Activated naive CD8-positive, alpha-beta T cell treated with anti-CD3 and anti-CD28 coated beads, Interleukin-2, amount 50 U/mL, for 16 hours (primary cell): Measurements from ENCODE around the gene B3GNT7.

Source experiments
- DNase-seq: peaks from one replicate; pipeline ENCODE4 v3.0.0-alpha.2; 2020; ENCODE audit warnings: low read depth, low spot score

Gene B3GNT7

GRCh38 chr2:231384109-231384435, 11.4 kb upstream of the B3GNT7 start:
- no peak for DNase-seq

- DNase-seq, result no peak
Measured at GRCh38 chr2:231384970-231385369, 10.5 kb upstream of the B3GNT7 start.

GRCh38 chr2:231385429-231385828, 10.1 kb upstream of the B3GNT7 start:
- no peak for DNase-seq

- no peak for DNase-seq
Measured at GRCh38 chr2:231386446-231386845, 9.1 kb upstream of the B3GNT7 start.

GRCh38 chr2:231387904-231388724, 7.4 kb upstream of the B3GNT7 start:
- no peak for DNase-seq

- no peak for DNase-seq
Measured at GRCh38 chr2:231388725-231389346, 6.7 kb upstream of the B3GNT7 start.

- DNase-seq, result no peak
Measured at GRCh38 chr2:231390667-231391066, 4.8 kb upstream of the B3GNT7 start.

- no peak for DNase-seq
Measured at GRCh38 chr2:231391981-231392380, 3.5 kb upstream of the B3GNT7 start.

- no peak for DNase-seq
Measured at GRCh38 chr2:231392431-231393148, 2.9 kb upstream of the B3GNT7 start.

GRCh38 chr2:231393149-231394131, 2.1 kb upstream of the B3GNT7 start:
- DNase-seq, result no peak

- no peak for DNase-seq
Measured at GRCh38 chr2:231394211-231395141, 1.0 kb upstream of the B3GNT7 start.

GRCh38 chr2:231396058-231396821, 730 bp downstream of the B3GNT7 start:
- DNase-seq, result no peak

- no peak for DNase-seq
Measured at GRCh38 chr2:231397011-231397927, 1.8 kb downstream of the B3GNT7 start.

GRCh38 chr2:231397928-231398294, 2.4 kb downstream of the B3GNT7 start:
- DNase-seq, result no peak

- no peak for DNase-seq
Measured at GRCh38 chr2:231398585-231398984, 3.1 kb downstream of the B3GNT7 start.

- DNase-seq, result no peak
Measured at GRCh38 chr2:231399046-231399852, 3.7 kb downstream of the B3GNT7 start.

- no peak for DNase-seq
Measured at GRCh38 chr2:231399853-231400680, 4.6 kb downstream of the B3GNT7 start.
